ENCODE data around the gene SCN7A.
A peak's percentile ranks its signal among the peaks of the same experiment; 100 is the strongest.

GRCh38 chr2:166361351-166362153 is 132.5 kb downstream of the SCN7A start:
- TF ChIP-seq CTCF (optimal IDR thresholded peaks at IDR 0.05 in 1 of 3, IDR thresholded peaks at IDR 0.05 in 1 of 3, conservative IDR thresholded peaks at IDR 0.05 in 1 of 3; ENCODE audit: extremely low read depth in 1 of 3, insufficient read depth in 2 of 3, low read length in 3 of 3) (peak in 2 of 3 experiments; percentile 42 to 46), EZH2 (IDR thresholded peaks at IDR 0.05; ENCODE audit: low read length) (no peak)
